Caki2 (cell line): ENCODE measurements around the gene ZGRF1. TPM values are rescaled to one million over a fixed set of nuclear protein-coding genes. Genes with fewer than 3 reads are reported as not detected.
A peak's percentile ranks its signal among the peaks of the same experiment; 100 is the strongest.
"Not testable (repeated sequence)": the region's sequence is repeated elsewhere in the genome, so short reads cannot be mapped to it uniquely, and the experiment has no call there.

Experiments
- DNase-seq: peaks from one replicate; pipeline ENCODE4 v3.0.0-alpha.2; 2015; ENCODE audit warnings: low read depth
- in situ Hi-C: cut with HindIII; loops from 2 replicates; pipeline ENCODE4 v1.10.0; 2016; ENCODE audit warnings: low sequenced_read_pairs, low pct_unique_long_range_greater_than_20kb, mixed read lengths
- total RNA-seq: library from RNA; depleted of rRNA; stranded (reverse); fragments of >200 nt; shearing (Covaris generic); gene quantifications from 2 replicates; pipeline ENCODE4 v1.2.3, GENCODE V29; 2014; ENCODE audit warnings: low replicate concordance

Gene ZGRF1
- total RNA-seq, 1 experiment from 2014 or later, result 3.6 TPM

DNA sequence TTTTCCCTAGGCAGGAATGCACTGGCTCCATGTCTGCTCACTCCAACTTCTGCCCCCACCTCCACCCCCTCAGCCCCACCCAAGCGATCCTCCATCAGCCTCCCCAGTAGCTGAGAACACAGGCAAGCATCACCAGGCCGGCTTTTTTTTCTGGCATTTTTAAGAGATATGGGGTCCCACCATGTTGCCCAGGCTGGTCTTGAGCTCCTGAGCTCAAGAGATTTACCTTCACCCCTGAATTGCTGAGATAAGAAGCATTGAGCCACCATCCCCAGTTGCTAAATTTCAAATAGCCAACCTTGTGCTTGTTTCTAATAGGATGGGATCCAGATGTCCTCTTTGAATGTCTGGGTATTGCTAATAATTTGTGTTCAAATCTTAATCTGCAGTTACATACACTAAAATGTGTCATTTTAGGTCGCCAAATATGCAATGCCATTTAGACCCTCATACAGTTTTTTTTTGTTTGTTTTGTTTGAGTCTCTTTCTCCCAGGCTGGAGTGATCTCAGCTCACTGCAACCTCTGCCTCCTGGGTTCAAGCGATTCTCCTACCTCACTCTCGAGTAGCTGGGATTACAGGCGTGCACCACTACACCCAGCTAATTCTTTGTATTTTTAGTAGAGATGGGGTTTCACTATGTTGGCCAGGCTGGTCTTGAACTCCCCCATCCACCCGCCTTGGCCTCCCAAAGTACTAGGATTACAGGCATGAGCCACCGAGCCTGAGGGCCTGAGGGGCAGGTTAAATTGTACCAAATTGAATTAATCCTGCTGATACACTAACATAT is 9.0 kb upstream of the ZGRF1 start:
- in situ Hi-C loops, result no loop called here
- DNase-seq, result no peak

DNA sequence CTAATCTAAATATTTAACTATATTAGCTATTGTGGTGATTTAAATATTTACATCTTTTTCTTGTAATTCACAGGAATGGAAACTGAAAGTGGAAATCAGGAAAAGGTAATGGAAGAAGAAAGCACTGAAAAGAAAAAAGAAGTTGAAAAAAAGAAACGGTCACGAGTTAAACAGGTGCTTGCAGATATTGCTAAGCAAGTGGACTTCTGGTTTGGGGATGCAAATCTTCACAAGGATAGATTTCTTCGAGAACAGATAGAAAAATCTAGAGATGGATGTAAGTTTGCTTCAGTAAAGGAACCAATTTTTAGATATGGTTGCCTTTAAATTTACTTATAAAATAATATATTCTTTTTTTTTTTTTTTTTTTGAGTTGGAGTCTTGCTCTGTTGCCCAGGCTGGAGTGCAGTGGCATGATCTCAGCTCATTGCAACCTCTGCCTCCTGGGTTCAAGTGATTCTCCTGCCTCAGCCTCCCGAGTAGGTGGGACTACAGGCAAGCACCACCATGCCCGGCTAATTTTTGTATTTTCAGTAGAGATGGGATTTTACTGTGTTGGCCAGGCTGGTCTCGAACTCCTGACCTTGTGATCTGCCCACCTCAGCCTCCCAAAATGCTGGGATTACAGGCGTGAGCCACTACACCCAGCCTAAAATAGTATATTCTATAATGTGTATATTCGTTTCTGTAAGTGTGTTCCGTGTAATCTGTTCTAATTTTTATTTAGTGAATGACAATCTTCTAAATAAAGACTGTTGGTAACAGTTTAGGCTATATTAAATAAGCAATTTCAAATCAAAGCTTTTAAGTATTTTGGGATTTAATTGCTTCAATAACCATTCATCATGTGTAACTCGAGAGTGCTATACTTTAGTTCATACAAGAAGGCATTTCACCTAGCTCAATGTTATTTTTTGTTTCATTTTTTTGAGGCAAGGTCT is 8.2 kb upstream of the ZGRF1 start:
- in situ Hi-C loops, result not testable (repeated sequence)

GRCh38 chr4:112642526-112642925 is 5.8 kb upstream of the ZGRF1 start:
- in situ Hi-C loops, result no loop called here
- no peak for DNase-seq

More for the DNA sequence above, 8.2 kb upstream of the ZGRF1 start:
- DNase-seq, result not testable (repeated sequence)

DNA sequence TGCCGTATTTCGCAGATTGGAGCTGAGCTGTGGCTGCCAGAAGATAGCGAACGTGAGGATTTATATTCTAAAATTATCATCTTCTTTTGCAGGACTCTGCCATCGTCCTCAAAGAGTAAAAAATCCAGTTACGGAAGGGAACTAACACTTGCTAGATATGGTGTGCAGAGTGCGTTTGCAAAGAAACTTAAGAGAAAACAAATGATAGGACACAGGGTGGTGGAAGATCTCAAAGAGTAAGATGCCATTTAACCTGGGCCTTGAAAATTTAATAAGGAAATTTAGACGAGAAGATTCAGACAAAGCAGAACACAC is 800 bp upstream of the ZGRF1 start:
- DNase-seq, result no peak
- in situ Hi-C loops, result no loop called here

DNA sequence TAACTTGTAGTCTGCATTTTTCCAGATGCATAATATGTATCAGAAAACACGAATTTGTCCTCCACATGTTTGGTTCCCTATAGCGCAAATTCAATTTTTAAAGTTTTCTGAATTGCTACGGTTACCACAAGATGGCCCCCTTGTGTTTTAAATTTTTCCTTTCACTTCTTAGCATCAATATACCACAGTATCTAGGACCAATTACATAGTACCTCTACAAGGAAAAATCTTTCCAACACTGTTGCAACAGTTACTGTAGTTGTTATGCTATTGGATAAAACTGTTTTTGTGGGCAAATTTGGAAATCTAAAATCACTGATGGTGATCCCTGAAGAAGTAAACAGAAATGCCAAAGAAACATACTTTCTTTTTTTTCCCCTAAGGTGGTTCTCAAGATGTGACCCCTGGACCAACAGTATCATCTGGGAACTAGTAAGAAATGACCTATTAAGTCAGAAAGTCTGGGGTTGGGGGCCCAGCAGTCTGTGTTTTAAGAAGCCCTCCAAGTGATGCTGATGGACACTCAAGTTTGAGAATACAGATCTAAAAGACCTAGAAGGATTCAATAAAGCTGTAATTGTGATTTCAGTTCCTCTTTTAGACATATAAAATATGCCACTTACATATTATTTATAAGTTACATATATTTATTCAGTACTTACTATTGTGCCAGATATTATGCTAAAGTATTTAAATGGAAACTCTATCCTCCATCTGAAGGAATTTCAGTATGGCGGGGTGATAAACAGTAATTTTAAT is 3.1 kb downstream of the ZGRF1 start:
- DNase-seq, result peak; percentile 41
- in situ Hi-C loops, result no loop called here

DNA sequence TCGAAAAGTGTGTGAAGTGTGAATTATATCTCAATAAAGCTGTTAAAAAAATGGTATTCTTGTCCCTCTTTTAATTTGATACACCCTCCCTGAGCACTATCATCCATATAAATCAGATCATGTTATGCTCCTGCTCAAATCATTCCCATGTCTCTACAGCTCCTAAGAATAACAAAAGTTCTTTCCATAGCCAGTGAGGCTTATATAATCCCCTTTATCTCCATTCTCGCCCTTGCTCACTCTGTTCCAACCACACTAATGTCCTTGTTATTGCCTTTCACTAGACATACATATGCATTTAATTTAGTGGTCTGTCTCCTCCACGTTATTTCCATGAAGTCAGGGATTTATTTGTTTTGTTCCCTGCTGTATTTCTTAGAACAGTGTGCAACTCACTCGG is 10.5 kb downstream of the ZGRF1 start:
- no peak for DNase-seq
- in situ Hi-C loops, result no loop called here

GRCh38 chr4:112616984-112617383 is 19.7 kb downstream of the ZGRF1 start:
- in situ Hi-C loops, result no loop called here
- no peak for DNase-seq

GRCh38 chr4:112612814-112613213 is 23.9 kb downstream of the ZGRF1 start:
- in situ Hi-C loops, DNase-seq: not testable (repeated sequence)

- in situ Hi-C loops, result no loop called here
- peak; percentile 37 for DNase-seq
Observed at GRCh38 chr4:112604589-112604988, 32.1 kb downstream of the ZGRF1 start.

GRCh38 chr4:112594993-112595392 is 41.7 kb downstream of the ZGRF1 start:
- in situ Hi-C loops, result no loop called here
- DNase-seq, result no peak

GRCh38 chr4:112593438-112594133 is 43.1 kb downstream of the ZGRF1 start:
- no peak for DNase-seq
- in situ Hi-C loops, result no loop called here

DNA sequence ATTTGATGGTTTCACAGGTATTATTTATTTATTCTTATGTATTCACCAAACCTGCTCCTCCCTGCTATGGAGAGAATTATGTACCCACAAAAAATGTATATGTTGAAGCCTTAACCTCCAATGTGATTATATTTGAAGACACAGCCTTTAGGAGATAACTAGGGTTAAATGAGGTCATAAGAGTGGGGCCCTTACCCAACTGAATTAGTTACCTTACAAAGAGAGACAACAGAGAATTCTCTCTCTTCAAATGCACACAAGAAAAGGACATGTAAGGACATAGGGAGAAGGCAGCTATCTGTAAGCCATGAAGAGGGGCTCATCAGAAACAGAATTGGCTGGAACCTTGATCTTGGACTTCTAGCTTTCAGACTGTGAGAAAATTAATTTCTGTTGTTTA is 44.0 kb downstream of the ZGRF1 start:
- in situ Hi-C loops, result no loop called here

DNA sequence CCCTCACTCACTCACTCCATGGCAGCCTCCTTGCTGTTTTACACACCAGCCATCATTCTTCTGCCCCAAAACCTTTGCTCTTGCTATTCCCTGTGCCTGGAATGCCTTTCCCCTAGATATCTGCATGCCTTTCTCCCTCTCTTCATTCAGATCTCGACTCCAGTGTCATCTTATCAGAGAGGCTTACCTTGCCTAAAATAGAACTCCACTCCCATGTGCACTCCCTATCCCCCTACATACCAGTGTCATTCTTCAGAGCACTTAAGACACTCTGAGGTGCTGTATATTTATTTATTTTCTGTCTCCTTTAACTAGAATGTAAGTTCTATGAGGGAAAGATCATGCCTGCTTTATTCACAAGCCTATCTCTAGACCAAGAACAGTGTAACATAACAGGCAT is 45.1 kb downstream of the ZGRF1 start:
- no peak for DNase-seq
- in situ Hi-C loops, result no loop called here

More for the DNA sequence above, 44.0 kb downstream of the ZGRF1 start:
- no peak for DNase-seq

- peak; percentile 41 for DNase-seq
- in situ Hi-C loops, result no loop called here
Observed at GRCh38 chr4:112589206-112589605, 47.5 kb downstream of the ZGRF1 start.

DNA sequence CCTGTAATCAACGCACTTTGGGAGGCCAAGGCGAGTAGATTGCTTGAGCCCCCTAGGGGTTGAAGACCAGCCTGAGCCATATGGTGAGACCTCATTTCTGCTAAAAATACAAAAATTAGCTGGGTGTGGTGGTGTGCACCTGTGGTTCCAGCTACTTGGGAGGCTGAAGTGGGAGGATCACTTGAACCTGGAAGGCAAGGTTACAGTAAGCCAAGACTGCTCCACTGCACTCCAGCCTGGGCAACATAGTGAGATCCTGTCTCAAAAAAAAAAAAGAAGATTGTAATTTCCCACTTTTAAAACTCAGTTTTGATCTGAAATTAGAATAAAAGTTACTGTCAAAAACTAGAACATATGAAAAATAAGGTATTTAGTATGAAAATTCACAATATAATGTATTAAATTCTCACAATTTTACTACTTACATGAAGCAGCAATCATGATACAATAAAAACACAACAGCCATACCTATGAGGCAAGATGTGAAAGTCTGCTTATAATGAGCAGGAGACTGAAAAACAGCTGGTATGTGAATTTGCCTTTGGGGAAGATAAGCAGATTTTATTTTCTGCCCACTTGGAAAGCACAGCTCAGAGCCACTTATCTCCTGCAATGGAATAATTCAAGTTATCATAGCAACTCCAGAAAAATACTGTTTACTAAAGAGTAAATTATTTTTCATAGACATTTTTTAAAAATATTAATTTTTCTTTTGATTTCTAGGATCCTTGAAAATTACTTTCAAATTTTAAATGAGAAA is 50.6 kb downstream of the ZGRF1 start:
- in situ Hi-C loops, result no loop called here
- DNase-seq, result no peak

GRCh38 chr4:112567536-112567935 is 69.2 kb downstream of the ZGRF1 start:
- DNase-seq, result no peak
- in situ Hi-C loops, result no loop called here

- in situ Hi-C loops, result no loop called here
Observed at GRCh38 chr4:112564706-112565270, 71.9 kb downstream of the ZGRF1 start.

More at GRCh38 chr4:112564706-112565270, 71.9 kb downstream of the ZGRF1 start:
- no peak for DNase-seq
